Body of pancreas (tissue), 4 donors: Measurements from ENCODE around the gene NELL2. TPM values are rescaled to one million over a fixed set of nuclear protein-coding genes. Genes with fewer than 3 reads are reported as not detected.
"Not testable (repeated sequence)": the region's sequence is repeated elsewhere in the genome, so short reads cannot be mapped to it uniquely, and the experiment has no call there.

Experiments used
- ATAC-seq: fragments of 150-250 bp; one replicate; pipeline ENCODE4 v1.9.1; 2016
- DNase-seq, 4 donors: peaks; one replicate each; pipeline ENCODE4 v3.0.0-alpha.2; 2019
- H3K27ac ChIP-seq, 4 donors: fragments of 200-600 bp; sonication (generic); 1 replicate in 3 of 4; 2 replicates in 1 of 4; pipeline versions ENCODE4 v1.5.1 to v1.6.1; 2016 to 2019; ENCODE audit warnings: mild to moderate bottlenecking in 1 of 4, mixed read lengths in 1 of 4, moderate library complexity in 1 of 4
- H3K27me3 ChIP-seq, 2 donors: fragments of 200-600 bp; sonication (generic); one replicate each; pipeline ENCODE4 v1.6.0; 2016; ENCODE audit warnings: mild to moderate bottlenecking in 1 of 2
- H3K36me3 ChIP-seq, 2 donors: fragments of 200-600 bp; sonication (generic); replicated peaks in 1 of 2; 2 replicates each; pipeline ENCODE4 v1.5.1; 2016; ENCODE audit warnings: low read depth in 2 of 2; ENCODE audit not compliant: insufficient read depth in 1 of 2
- H3K4me1 ChIP-seq: fragments of 200-600 bp; sonication (generic); one replicate; pipeline ENCODE4 v1.6.0; 2016
- H3K4me3 ChIP-seq, 2 donors: fragments of 200-600 bp; sonication (generic); 1 replicate in 1 of 2; 2 replicates in 1 of 2; pipeline ENCODE4 v1.5.1; 2016 to 2019
- H3K9me3 ChIP-seq, 3 donors: fragments of 200-600 bp; sonication (generic); 1 replicate in 2 of 3; 2 replicates in 1 of 3; pipeline ENCODE4 v1.5.1; 2016
- CTCF ChIP-seq, 7 experiments: fragments of 450-650 bp in 4 of 7; fragments of 200-600 bp in 3 of 7; sonication (generic) in 3 of 7; IDR thresholded peaks; one replicate each; pipeline ENCODE4 v1.5.1; 2016 to 2019; ENCODE audit warnings: antibody characterized with exemption in 7 of 7
- POLR2A ChIP-seq, 3 donors: fragments of 450-650 bp; IDR thresholded peaks; one replicate each; pipeline ENCODE4 v1.6.1; 2016; ENCODE audit warnings: antibody characterized with exemption in 3 of 3, mild to moderate bottlenecking in 2 of 3
- WGBS, 2 donors: methylation state at CpG; one replicate each; pipeline ENCODE4 v1.1.5; 2017; 5-methylcytosine and 5-hydroxymethylcytosine counted together
- intact Hi-C: fragments of 100-400 bp; cut with DNase I; formaldehyde crosslinking; loops from one replicate; pipeline ENCODE4 v1.15.1; 2023
- total RNA-seq, 2 donors: library from RNA; depleted of rRNA; stranded (reverse); fragments of >200 nt; gene quantifications; one replicate each; pipeline ENCODE4 v1.1.0, GENCODE V29; 2016

Gene NELL2
- total RNA-seq, 2 donors from 2014 or later = 3.6 TPM; not detected in 1

DNA sequence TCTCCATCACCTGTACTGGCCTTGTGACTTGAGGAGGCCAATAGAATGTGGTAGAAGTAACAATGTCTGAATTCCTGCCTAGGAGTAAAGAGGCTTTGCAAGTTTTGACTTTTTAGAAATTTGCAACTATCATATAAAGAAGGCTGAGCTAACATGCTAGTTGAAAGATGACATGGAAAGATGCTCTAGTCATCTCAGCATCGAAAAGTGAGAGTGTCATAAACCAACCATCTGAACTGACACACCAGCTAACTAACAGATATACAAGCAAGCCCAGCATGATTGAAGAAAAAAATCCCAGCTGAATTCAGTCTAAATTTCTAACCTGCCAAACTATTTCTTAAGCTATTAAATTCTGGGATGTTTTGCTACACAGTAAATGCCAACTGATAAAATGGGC is 116.8 kb downstream of the NELL2 start:
- intact Hi-C loops = no loop called here
- H3K9me3 ChIP-seq = no peaks in the 10 kb centered on the region
- no peak for DNase-seq
- 92 to 95% methylated on average over 1 of the region's 1 CpG for WGBS, 2 donors
- H3K27me3 ChIP-seq = no peaks in the 10 kb centered on the region
- H3K4me1 ChIP-seq = no peaks in the 10 kb centered on the region
- ATAC-seq = no peak
- no peak overlapping the region for H3K27ac ChIP-seq
- no peaks in the 10 kb centered on the region for H3K36me3 ChIP-seq
- TF ChIP-seq CTCF (IDR thresholded peaks at IDR 0.05) (no peak), POLR2A (IDR thresholded peaks at IDR 0.05) (no peak)
- no peak overlapping the region for H3K4me3 ChIP-seq

DNA sequence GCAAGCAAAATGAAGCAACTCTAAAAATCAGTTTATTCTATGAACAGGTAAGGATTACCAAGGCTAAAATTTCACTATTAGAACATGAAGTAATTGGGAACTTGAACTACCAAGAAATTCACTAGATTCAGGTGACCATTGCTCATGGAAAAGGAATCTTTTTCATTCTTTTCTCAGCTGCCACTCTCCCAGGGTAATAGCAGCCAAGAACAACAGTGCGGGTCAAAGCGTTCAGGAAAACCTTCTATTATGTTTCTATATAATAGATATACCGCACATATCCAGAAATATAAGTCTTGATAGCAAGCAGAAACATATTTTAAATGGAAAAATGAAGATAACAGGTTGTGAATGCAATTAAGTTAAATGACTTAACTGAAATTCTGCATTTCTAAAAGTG is 125.6 kb downstream of the NELL2 start:
- DNase-seq (peak; percentile 29 to 64 (median 53)), ATAC-seq (peak; percentile 93)
- 34 to 40% methylated on average over 3 of the region's 3 CpGs for WGBS, 2 donors
- no peaks in the 10 kb centered on the region for H3K9me3 ChIP-seq
- H3K27me3 ChIP-seq = no peaks in the 10 kb centered on the region
- peaks cover 16% of the 10 kb centered on the region for H3K4me1 ChIP-seq
- no peak overlapping the region for H3K4me3 ChIP-seq
- peak overlapping the region in 2 of 4 donors; percentile 24 to 43 for H3K27ac ChIP-seq
- intact Hi-C loops = no loop called here
- TF ChIP-seq CTCF (IDR thresholded peaks at IDR 0.05) = no peak
- TF ChIP-seq POLR2A (IDR thresholded peaks at IDR 0.05) = no peak
- no peaks in the 10 kb centered on the region for H3K36me3 ChIP-seq

DNA sequence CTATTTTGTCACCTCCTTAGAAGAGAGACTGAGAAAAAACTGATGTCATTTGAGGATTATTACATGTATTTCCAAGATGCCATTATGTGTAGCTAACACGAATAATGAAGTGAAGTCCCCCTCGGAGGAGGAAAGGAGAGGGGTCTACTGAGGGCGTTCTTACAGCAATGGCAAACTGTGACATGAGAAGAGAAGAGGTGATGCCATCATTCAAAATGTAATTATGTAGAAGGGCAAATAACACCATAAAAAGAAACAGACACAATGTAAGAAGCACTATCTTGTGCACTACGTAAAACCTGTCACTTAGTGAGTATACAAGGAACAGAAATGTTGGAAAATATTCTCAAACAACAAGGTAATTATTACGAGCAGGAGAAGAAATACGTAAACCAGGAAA is 126.5 kb downstream of the NELL2 start:
- Histone ChIP-seq H3K4me1 (peaks cover 16% of the 10 kb centered on the region), H3K9me3 (no peaks in the 10 kb centered on the region), H3K27me3 (no peaks in the 10 kb centered on the region), H3K27ac (no peak overlapping the region), H3K4me3 (no peak overlapping the region), H3K36me3 (no peaks in the 10 kb centered on the region)
- intact Hi-C loops = no loop called here
- no peak for DNase-seq
- no peak for ATAC-seq
- TF ChIP-seq POLR2A (IDR thresholded peaks at IDR 0.05) (no peak), CTCF (IDR thresholded peaks at IDR 0.05) (no peak)
- WGBS, 2 donors = 87 to 91% methylated on average over 6 of the region's 6 CpGs

GRCh38 chr12:44748950-44749468 is 127.1 kb downstream of the NELL2 start:
- no peaks in the 10 kb centered on the region for H3K27me3 ChIP-seq
- no peaks in the 10 kb centered on the region for H3K36me3 ChIP-seq
- H3K4me1 ChIP-seq = peaks cover 16% of the 10 kb centered on the region
- TF ChIP-seq POLR2A (IDR thresholded peaks at IDR 0.05) (no peak), CTCF (IDR thresholded peaks at IDR 0.05) (no peak)
- intact Hi-C loops = no loop called here
- H3K9me3 ChIP-seq = no peaks in the 10 kb centered on the region
- no peak overlapping the region for H3K27ac ChIP-seq
- DNase-seq (no peak), ATAC-seq (no peak)
- H3K4me3 ChIP-seq = no peak overlapping the region
- WGBS, 2 donors = 40 to 42% methylated on average over 3 of the region's 3 CpGs

GRCh38 chr12:44741292-44741980 is 134.7 kb downstream of the NELL2 start:
- H3K36me3 ChIP-seq, H3K4me1 ChIP-seq, H3K9me3 ChIP-seq, ATAC-seq, H3K4me3 ChIP-seq, DNase-seq, H3K27ac ChIP-seq, intact Hi-C loops, H3K27me3 ChIP-seq: not testable (repeated sequence)
- 90 to 92% methylated on average over 17 of the region's 17 CpGs for WGBS, 2 donors
